ENCODE results near the gene FAM120AOS.

Gene FAM120AOS

GRCh38 chr9:93436655-93437407 lies 16.6 kb downstream of the FAM120AOS start:
- peak; percentile 81 for FAIRE-seq

DNA sequence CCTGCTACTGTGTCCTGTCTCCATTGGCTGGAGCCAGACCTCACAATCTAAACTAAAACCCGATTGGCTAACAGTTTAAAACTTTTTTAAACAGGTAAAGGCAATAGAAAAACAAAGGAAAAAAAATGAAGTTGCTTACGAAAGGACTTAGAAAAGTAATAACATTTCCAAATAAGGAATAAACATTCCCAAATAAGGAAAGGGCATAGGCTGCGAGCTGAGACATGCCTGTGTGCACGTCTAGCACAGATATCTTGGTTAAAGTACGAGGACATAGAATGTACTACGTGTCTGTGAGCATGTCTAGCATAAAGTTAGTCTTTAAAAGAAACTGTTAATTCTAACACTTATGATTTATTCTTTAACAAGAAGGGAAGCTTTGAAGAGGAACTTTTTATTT lies 17.2 kb downstream of the FAM120AOS start:
- no peak for FAIRE-seq

- no peak for FAIRE-seq
These were observed 18.0 kb downstream of the FAM120AOS start for GRCh38 chr9:93435386-93435785.

DNA sequence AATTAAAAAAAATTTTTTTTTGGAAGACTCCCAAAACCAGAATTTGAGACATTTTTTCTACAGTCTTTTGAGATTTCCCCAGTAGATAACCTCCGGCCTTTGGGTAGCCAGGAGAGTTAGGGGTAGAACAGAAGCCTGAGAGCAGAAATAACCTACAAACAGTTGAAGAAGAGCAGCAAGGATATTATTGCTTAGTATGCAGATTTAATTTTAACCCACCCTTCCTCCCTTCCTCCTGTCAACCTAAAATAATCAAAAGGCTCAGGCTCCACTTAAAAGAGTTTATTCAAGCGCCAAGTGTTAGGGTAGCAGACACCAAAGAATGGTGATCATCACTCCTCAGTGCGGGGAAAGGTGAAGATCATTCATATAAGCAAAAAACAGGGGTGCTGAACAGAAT lies 19.3 kb downstream of the FAM120AOS start:
- no peak for FAIRE-seq

DNA sequence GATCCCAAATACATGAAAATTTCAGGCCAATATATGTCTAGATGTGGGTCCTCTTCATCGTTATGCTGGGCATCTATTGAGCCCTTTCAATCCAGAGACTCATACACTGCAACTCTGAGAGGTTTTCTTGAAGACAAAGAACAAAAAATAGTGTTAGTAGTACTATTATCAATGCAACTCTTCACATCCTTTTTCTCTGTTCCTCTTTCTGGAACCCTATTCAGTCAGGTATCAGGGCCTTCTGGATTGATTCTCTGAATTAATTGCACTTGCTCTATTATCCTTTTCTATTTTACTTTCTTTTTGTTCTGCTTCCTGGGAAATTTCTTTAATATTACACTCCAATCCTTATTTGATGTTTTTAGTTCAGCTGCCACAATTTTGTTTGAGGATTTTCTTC lies 20.4 kb downstream of the FAM120AOS start:
- no peak for FAIRE-seq

- FAIRE-seq = no peak
These were observed 21.8 kb downstream of the FAM120AOS start for GRCh38 chr9:93431539-93432105.

DNA sequence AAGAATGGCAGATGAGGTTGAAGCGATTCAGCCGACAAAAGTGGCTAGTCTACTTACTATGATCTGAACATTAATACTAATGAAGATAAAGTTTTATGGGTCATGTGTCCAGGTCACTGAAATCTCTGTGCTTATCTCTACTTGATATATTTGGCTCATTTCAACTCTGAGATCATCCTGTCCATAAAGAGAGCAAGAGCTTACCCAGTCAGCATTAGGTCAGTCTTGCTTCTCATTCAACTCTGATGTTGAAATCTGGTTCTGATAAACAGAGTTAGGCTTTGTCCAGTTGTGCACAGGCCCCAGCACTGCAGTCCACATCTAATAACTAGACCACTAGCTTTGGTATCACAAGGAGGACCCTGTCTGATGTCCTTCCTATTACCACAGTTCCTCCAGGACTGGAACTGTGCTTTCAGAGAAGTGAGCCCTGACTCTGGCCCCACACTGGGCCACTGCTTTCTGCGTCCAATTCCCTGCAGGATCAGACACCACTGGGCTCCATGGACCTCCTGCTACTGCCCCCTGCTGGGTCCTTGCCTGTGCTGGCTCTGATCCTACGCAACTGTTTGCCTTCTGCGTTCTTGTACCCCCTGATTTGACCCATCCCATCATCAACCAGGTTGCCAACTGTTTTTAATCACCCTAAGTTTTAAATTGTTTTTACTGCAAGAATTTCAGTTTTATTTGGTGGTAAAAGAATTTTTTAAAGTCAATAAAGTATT lies 25.6 kb downstream of the FAM120AOS start:
- FAIRE-seq = no peak

- no peak for FAIRE-seq
These were observed 30.3 kb downstream of the FAM120AOS start for GRCh38 chr9:93422977-93423616.

- FAIRE-seq = no peak
These were observed 34.4 kb downstream of the FAM120AOS start for GRCh38 chr9:93419023-93419422.

DNA sequence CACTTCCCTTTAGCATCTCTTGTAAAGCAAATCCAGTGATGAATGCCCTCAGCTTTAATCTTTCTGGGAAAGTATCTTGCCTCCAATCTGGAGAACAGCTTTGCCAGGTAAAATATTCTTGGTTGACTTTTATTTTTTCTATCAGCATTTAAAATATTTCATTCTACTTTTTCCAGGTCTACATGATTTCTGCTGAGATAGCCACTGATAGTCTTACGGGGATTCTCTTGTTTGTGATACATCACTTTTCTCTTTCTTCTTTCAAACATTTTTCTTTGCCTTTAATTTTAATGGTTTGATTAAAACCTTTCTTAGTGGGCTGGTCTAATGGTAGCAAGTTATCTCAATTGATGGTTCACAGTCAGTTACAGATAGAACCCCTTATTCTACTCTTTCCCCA lies 35.8 kb downstream of the FAM120AOS start:
- no peak for FAIRE-seq

- FAIRE-seq = no peak
These were observed 36.7 kb downstream of the FAM120AOS start for GRCh38 chr9:93416530-93417235.

DNA sequence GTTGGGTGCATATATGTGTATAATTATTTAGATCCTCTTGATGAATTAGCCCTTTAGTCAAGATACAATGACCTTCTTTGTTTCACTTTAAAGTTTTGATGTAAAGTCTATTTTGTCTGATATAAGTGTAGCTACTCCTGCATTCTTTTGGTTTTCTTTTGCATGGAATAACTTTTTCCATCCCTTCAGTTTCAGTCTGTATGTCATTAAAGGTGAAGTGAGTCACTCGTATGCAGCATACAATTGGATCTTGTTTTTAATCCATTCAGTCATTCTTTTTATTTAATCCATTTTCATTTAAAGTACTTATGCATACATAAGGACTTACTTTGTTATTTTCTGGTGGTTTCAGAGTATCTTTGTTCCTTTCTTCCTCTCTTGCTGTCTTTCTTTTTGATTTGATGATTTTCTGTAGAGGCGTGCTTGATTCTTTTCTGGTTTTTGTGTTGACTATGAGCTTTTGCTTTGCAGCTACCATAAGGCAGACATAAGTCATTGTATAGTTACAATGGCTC lies 38.1 kb downstream of the FAM120AOS start:
- no peak for FAIRE-seq

- FAIRE-seq = no peak
These were observed 39.9 kb downstream of the FAM120AOS start for GRCh38 chr9:93413530-93413929.

GRCh38 chr9:93406371-93406770 lies 47.0 kb downstream of the FAM120AOS start:
- FAIRE-seq = no peak

- no peak for FAIRE-seq
These were observed 54.9 kb downstream of the FAM120AOS start for GRCh38 chr9:93398471-93398870.

GRCh38 chr9:93397661-93398373 lies 55.6 kb downstream of the FAM120AOS start:
- FAIRE-seq = no peak

Measured in endometrium (tissue), 2 donors.